GM21825 (cell line): ENCODE results near the gene RBM44.
A peak's percentile ranks its signal among the peaks of the same experiment; 100 is the strongest.
"Not testable (repeated sequence)": the region's sequence is repeated elsewhere in the genome, so short reads cannot be mapped to it uniquely, and the experiment has no call there.

ENCODE experiments used
- ATAC-seq: cut with Tn5 transposase; IDR thresholded peaks from one replicate; pipeline ENCODE4 v1.9.1; 2021; ENCODE audit warnings: mild to moderate bottlenecking, moderate library complexity; ENCODE audit not compliant: unreplicated experiment

Gene RBM44

GRCh38 chr2:237774811-237775553 lies 23.6 kb upstream of the RBM44 start:
- peak; percentile 64 for ATAC-seq

GRCh38 chr2:237779521-237779920 lies 19.1 kb upstream of the RBM44 start:
- no peak for ATAC-seq

DNA sequence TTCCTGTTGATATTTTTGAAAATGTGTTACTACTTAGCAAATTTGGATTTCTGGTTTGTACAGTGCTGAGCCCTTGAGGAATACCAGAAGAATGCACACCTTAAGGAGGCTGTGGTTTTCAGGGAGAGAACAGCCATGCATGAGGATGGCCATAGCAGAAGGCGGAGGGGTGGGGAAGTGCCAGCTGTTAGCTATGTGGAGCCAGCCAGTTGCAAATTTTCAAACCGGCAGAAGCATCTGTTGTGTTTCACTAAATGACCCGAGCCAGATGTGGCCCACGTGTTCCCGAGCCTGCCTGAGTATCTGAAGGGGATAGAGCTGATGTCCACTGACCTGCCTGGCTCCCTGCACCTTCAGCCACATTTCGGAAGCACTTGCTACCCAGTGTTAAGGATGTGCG lies 16.4 kb upstream of the RBM44 start:
- no peak for ATAC-seq

GRCh38 chr2:237783678-237784077 lies 14.9 kb upstream of the RBM44 start:
- ATAC-seq: not testable (repeated sequence)

DNA sequence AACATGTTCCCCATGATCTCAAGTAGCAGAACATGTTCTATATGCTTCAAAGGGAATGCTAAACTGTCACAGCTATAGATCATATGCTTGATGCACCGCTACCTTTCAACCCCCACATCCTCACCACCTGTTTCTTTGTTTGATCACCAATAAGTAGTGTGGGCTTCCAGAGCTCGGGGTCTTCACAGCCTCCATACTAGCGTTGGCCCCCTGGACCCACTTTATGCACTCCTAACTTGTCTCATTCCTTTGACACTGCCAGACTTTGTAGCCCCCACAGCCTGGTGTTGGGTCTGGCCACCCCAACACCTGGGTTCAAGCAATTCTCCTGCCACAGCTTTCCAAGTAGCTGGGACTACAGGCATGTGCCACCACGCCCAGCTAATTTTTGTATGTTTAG lies 11.6 kb upstream of the RBM44 start:
- no peak for ATAC-seq

DNA sequence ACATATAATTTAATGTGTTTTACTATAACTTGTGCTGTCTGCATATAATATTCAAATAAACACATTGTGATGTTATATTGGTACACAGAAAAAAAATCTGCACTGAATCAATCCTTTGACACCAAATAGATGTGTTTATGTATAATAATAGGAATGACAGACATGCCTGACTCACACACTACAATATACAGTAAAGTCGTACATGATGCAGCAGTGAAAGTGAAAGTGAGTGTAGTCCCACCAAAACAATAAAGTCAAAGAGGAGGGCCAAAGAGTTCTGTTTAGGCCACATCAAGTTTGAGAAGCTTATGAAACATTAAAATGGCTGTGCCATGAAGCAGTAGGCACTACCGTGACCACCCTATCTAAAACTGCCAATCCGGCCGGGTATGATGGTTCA lies 8.2 kb upstream of the RBM44 start:
- no peak for ATAC-seq

- ATAC-seq: no peak
Measured at GRCh38 chr2:237791977-237792727, 6.4 kb upstream of the RBM44 start.

GRCh38 chr2:237797253-237797652 lies 1.3 kb upstream of the RBM44 start:
- ATAC-seq: no peak

DNA sequence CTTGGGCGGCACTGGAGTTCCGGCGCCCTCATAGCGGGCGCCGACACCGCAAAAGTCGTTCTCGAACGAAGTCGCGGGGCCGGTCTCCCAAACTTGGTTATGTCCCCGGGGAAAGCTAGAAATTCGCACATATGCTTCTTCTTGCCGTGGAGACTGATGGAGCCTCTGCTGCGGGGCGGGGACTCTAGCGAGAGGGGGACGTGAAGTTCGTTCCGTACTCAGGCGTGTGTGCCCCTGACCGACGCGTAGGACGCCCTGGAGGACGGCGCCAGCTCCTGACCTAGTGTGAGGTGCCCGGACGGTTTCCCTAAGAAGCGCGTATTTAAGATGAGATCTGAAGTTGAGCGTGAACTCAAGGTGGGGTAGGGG lies 465 bp downstream of the RBM44 start:
- ATAC-seq: no peak

DNA sequence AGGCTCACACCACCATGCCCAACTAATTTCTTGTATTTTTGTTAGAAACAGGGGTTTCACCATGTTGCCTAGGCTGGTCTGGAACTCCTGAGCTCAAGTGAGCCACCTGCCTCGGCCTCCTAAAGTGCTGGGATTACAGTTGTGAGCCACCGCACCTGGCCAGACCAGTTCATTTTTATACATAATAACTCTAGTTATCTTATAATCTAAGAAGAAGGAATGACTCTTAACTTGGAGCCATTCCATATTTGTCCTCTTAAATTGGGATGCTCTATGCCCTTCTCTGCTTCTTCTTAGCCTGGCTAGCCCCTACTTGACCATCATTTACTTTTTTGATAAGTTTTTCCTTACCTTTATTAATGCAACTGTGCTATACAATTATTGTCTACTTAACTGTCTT lies 2.9 kb downstream of the RBM44 start:
- ATAC-seq: no peak

DNA sequence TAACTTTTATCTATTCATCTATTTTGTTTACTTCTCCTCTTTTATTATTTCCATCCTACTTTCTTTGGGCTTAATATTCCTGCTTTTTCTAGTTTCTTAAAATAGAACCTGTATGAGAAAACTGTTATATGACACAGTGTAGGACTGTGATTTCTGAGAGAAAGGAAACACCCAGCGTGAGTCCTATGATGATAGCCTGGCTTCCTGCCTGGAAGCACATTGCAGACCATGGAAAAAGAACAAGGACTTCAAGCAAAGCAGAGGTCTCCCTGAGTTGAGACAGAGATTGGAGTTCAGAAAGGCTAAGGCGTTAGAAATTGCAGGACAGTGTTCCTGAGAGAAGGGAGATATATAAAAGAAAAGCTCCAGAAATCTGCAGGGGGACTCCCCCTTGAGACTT lies 7.8 kb downstream of the RBM44 start:
- no peak for ATAC-seq

GRCh38 chr2:237815637-237816036 lies 17.1 kb downstream of the RBM44 start:
- no peak for ATAC-seq

- ATAC-seq: no peak
Measured at GRCh38 chr2:237816531-237816930, 18.0 kb downstream of the RBM44 start.

- no peak for ATAC-seq
Measured at GRCh38 chr2:237818066-237818473, 19.5 kb downstream of the RBM44 start.

DNA sequence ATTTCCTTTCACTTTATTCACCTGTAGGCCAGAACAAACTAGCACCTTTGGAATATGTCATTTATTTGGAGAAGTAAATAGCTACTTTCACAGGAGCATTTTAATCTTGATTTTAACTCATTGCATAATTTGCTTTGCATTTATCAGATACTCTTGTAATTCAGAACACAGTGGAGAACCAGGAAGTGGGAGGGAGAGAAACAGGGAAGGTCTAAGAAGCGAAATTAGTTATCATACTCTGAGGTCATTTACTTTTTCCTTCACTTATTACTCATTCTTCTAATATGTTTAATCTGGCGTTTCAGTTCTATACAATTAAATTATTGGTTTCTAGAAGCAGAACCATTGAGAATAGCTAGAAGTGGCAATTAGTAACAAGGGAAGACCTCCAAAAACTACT lies 20.7 kb downstream of the RBM44 start:
- no peak for ATAC-seq

DNA sequence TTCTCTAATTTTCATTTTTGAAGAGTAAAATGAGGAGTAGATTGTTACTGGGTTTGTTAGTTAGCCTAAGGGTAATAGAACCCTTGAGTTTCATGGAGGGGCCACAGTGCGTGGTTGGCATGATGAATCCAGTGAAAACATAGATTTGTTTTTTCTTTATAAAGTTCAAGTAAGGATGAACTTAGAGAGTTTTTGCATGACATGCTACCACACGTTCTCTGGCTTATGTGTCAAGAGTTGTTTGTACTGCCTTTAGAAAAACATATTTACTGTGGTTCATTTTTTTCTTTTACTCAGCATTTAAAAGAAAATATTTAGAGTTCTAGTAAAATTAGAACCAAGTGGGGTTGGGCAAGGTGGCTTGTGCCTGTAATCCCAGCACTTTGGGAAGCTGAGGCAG lies 21.8 kb downstream of the RBM44 start:
- ATAC-seq: no peak

- ATAC-seq: no peak
Measured at GRCh38 chr2:237823544-237823943, 25.0 kb downstream of the RBM44 start.

GRCh38 chr2:237824085-237824484 lies 25.5 kb downstream of the RBM44 start:
- no peak for ATAC-seq

- no peak for ATAC-seq
Measured at GRCh38 chr2:237827421-237827987, 28.9 kb downstream of the RBM44 start.

DNA sequence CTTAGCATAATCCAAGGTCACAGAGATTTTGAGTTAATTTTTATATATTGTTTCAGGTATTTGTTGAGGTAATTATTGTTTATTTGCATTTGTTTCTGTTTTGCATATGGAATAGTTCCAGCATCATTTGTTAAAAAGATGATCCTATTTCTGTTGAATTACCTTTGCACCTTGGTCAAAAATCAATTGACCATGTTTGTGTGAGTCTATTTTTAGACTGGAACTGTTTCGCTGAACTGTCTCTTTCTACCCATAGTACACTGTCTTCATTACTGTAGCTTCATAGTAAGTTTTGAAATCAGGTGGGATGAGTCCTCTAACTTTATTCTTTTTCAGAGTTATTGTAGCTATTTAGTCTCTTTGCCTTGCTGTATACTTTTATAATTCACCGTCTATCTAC lies 31.9 kb downstream of the RBM44 start:
- no peak for ATAC-seq

- ATAC-seq: no peak
Measured at GRCh38 chr2:237833546-237833945, 35.0 kb downstream of the RBM44 start.

DNA sequence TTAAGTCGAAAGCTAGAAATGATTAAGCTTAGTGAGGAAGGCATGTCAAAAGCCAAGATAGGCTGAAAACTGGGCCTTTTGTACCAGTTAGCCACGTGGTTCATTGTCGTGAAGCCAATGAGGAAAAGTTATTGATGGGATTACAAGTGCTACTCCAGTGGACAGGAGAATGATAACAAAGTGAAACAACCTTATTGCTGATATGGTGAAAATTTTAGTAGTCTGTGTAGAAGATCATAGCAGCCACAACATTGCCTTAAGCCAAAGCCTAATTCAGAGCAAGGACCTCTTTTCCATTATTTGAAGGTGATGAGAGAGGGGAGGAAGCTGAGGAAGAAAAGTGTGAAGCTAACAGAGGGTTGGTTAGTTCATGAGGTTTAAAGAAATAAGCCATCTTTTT lies 36.8 kb downstream of the RBM44 start:
- ATAC-seq: no peak
